Aorta (tissue), 5 donors: ENCODE data around the gene LRFN4. TPM values are rescaled to one million over a fixed set of nuclear protein-coding genes. Genes with fewer than 3 reads are reported as not detected.

Source experiments
- ATAC-seq: fragments of 200-7000 bp; cut with Tn5 transposase; one replicate; pipeline ENCODE4 v1.9.1; 2022; ENCODE audit warnings: moderate library complexity; ENCODE audit not compliant: low FRiP score
- DNase-seq, 2 donors: peaks; one replicate each; pipeline ENCODE4 v3.0.0-alpha.2; 2020
- H3K27ac ChIP-seq, 2 donors: one replicate each; pipeline ENCODE4 v1.5.1; 2013; ENCODE audit warnings: low read length in 2 of 2, mild to moderate bottlenecking in 2 of 2, moderate library complexity in 2 of 2, control low read depth in 1 of 2, inconsistent platforms in 1 of 2, low read depth in 1 of 2
- H3K27me3 ChIP-seq, 2 donors: one replicate each; pipeline ENCODE4 v1.6.1; 2013; ENCODE audit warnings: control low read depth in 1 of 2, low read length in 1 of 2, mild to moderate bottlenecking in 1 of 2, moderate library complexity in 1 of 2; ENCODE audit not compliant: insufficient read depth in 2 of 2, control insufficient read depth in 1 of 2
- H3K36me3 ChIP-seq, 2 donors: one replicate each; pipeline ENCODE4 v1.6.1; 2013; ENCODE audit warnings: control low read depth in 1 of 2, low read length in 1 of 2, mild to moderate bottlenecking in 1 of 2; ENCODE audit not compliant: insufficient read depth in 2 of 2, control insufficient read depth in 1 of 2
- H3K4me1 ChIP-seq, 2 donors: one replicate each; pipeline ENCODE4 v1.6.1; 2013; ENCODE audit warnings: low read length in 2 of 2, control low read depth in 1 of 2, mild to moderate bottlenecking in 1 of 2, moderate library complexity in 1 of 2; ENCODE audit not compliant: insufficient read depth in 2 of 2, control insufficient read depth in 1 of 2
- H3K4me3 ChIP-seq, 2 donors: one replicate each; pipeline ENCODE4 v1.5.1; 2013; ENCODE audit warnings: low read length in 2 of 2, control low read depth in 1 of 2, mild to moderate bottlenecking in 1 of 2
- H3K9me3 ChIP-seq: one replicate; pipeline ENCODE4 v1.6.1; 2013; ENCODE audit warnings: mild to moderate bottlenecking, low read length; ENCODE audit not compliant: control insufficient read depth
- WGBS, 2 donors: extraction: QIAGEN DNeasy Blood & Tissue Kit; methylation state at CpG; one replicate each; pipeline ENCODE4 v1.1.7; 2013; 5-methylcytosine and 5-hydroxymethylcytosine counted together
- intact Hi-C, 2 donors: fragments of 100-400 bp; cut with DNase I; formaldehyde crosslinking; loops; one replicate each; pipeline versions ENCODE4 v1.14.2 to v1.15.0; 2022
- polyA plus RNA-seq, 2 donors: library from polyadenylated mRNA; stranded (reverse); fragments of 200-250 nt; gene quantifications; one replicate each; pipeline ENCODE4 v1.2.3, GENCODE V29; 2013
- total RNA-seq, 2 donors: library from RNA; stranded (reverse); fragmentation: NEBNext Ultra II Directional; extraction: Animal tissue kit (Norgen Biotek cat#: 25700); gene quantifications; one replicate each; pipeline ENCODE4 v1.2.1, GENCODE V29; 2021
- donor health status: healthy with polysubstance abuse.
- donor health status: Bipolar disorder and iron deficiency.
- donor health status: DM: no; HTN: no; CAD: no.
- donor health status: DM: no; HTN: no; CAD: no.
- donor health status: DM: yes; HTN: yes; CAD: no.

Gene LRFN4
- total and polyA plus RNA-seq, 4 donors = 4.4 to 13.8 (median 9.8) TPM

DNA sequence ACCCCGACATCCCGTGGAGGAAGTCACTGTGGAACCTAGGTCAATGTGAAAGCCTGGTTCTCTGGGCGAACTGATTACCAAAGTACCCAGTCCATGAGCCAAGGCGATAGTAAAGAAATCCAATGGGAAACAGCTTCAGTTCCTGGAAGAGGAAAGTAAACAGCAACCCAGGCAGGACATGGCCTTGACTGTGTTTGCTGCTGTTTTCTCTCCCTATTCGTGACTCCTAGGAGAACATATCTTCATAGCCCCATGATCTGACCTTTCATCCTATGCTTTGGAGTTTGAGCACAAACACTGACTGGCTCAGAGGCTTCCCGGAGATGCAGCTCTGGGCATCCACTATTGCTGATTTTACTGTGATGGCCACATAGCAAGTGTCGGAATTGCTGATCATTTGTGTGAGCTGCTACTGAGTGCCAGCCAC, 45.1 kb downstream of the LRFN4 start:
- no peaks in the 10 kb centered on the region for H3K36me3 ChIP-seq
- no peaks in the 10 kb centered on the region for H3K4me1 ChIP-seq
- no peaks in the 10 kb centered on the region for H3K27me3 ChIP-seq
- DNase-seq (peak in 1 of 2 donors; percentile 13), ATAC-seq (no peak)
- no peaks in the 10 kb centered on the region for H3K9me3 ChIP-seq
- intact Hi-C loops = no loop called here
- H3K27ac ChIP-seq = no peak overlapping the region
- no peak overlapping the region for H3K4me3 ChIP-seq
- WGBS, 2 donors = 90 to 94% methylated on average over 7 of the region's 7 CpGs

- Histone ChIP-seq H3K4me1 (no peaks in the 10 kb centered on the region), H3K4me3 (no peak overlapping the region), H3K9me3 (no peaks in the 10 kb centered on the region), H3K36me3 (no peaks in the 10 kb centered on the region), H3K27ac (no peak overlapping the region), H3K27me3 (no peaks in the 10 kb centered on the region)
- 88 to 90% methylated on average over 15 of the region's 15 CpGs for WGBS, 2 donors
- ATAC-seq = no peak
- intact Hi-C loops = no loop called here
- DNase-seq = peak in 1 of 2 donors; percentile 55
Measured at GRCh38 chr11:66902486-66903177, 45.8 kb downstream of the LRFN4 start.

GRCh38 chr11:66904055-66904454, 47.2 kb downstream of the LRFN4 start:
- WGBS, 2 donors = 95 to 96% methylated on average over 3 of the region's 3 CpGs
- ATAC-seq (no peak), DNase-seq (peak in 1 of 2 donors; percentile 36)
- no peak overlapping the region for H3K4me3 ChIP-seq
- H3K9me3 ChIP-seq = no peaks in the 10 kb centered on the region
- no peaks in the 10 kb centered on the region for H3K36me3 ChIP-seq
- no peaks in the 10 kb centered on the region for H3K4me1 ChIP-seq
- no peak overlapping the region for H3K27ac ChIP-seq
- intact Hi-C loops = no loop called here
- H3K27me3 ChIP-seq = no peaks in the 10 kb centered on the region

DNA sequence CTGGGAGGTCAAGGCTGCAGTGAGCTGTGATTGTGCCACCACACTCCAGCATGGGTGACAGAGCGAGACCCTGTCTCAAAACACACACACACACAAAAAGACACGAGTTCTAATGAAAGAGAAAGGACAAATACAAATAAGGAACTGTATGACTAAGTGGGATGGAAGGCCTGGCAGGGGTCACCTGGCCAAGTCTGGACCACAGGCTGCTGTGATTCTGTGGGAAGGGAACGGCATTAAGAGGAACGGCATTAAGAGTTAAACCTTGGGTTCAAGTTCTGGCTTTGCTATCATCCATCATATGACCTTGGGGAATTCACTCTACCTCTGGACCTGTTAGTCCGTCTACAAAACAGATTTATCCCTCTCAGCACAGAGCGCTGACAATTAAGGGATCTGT, 47.7 kb downstream of the LRFN4 start:
- DNase-seq (no peak), ATAC-seq (no peak)
- WGBS, 2 donors = 88 to 93% methylated on average over 6 of the region's 6 CpGs
- Histone ChIP-seq H3K4me3 (no peak overlapping the region), H3K27ac (no peak overlapping the region), H3K9me3 (no peaks in the 10 kb centered on the region), H3K27me3 (no peaks in the 10 kb centered on the region), H3K4me1 (no peaks in the 10 kb centered on the region), H3K36me3 (no peaks in the 10 kb centered on the region)
- intact Hi-C loops = no loop called here

- 92 to 93% methylated on average over 8 of the region's 8 CpGs for WGBS, 2 donors
- no peak for ATAC-seq
- H3K36me3 ChIP-seq = no peaks in the 10 kb centered on the region
- no peaks in the 10 kb centered on the region for H3K4me1 ChIP-seq
- H3K9me3 ChIP-seq = no peaks in the 10 kb centered on the region
- H3K27ac ChIP-seq = no peak overlapping the region
- H3K27me3 ChIP-seq = no peaks in the 10 kb centered on the region
- H3K4me3 ChIP-seq = no peak overlapping the region
- intact Hi-C loops = no loop called here
- peak in 1 of 2 donors; percentile 44 for DNase-seq
Measured at GRCh38 chr11:66904981-66905521, 48.2 kb downstream of the LRFN4 start.

DNA sequence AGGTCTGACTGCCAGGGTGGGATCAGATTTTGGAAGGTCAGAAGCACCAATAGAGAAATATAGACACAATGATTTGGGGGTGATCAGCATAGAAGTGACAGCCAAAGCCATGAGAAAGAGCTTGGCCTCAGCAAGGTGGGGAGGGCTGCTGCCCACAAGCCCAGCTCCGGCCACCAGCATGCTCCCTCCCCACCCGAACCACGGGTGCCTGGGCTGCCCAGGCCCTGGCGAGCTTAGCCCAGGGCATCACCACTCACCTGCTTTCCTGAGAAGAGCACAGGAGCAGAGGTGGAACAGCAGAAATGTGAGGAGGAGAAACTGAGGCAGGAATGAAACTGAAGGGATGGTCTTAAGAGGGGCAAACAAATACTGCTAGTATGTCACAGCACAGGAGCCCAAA, 48.8 kb downstream of the LRFN4 start:
- DNase-seq (peak in 1 of 2 donors; percentile 32), ATAC-seq (no peak)
- Histone ChIP-seq H3K9me3 (no peaks in the 10 kb centered on the region), H3K27ac (no peak overlapping the region), H3K36me3 (no peaks in the 10 kb centered on the region), H3K27me3 (no peaks in the 10 kb centered on the region), H3K4me3 (no peak overlapping the region), H3K4me1 (no peaks in the 10 kb centered on the region)
- whole genome bisulfite sequencing, 2 donors = 89 to 92% methylated on average over 4 of the region's 4 CpGs
- intact Hi-C loops = no loop called here

DNA sequence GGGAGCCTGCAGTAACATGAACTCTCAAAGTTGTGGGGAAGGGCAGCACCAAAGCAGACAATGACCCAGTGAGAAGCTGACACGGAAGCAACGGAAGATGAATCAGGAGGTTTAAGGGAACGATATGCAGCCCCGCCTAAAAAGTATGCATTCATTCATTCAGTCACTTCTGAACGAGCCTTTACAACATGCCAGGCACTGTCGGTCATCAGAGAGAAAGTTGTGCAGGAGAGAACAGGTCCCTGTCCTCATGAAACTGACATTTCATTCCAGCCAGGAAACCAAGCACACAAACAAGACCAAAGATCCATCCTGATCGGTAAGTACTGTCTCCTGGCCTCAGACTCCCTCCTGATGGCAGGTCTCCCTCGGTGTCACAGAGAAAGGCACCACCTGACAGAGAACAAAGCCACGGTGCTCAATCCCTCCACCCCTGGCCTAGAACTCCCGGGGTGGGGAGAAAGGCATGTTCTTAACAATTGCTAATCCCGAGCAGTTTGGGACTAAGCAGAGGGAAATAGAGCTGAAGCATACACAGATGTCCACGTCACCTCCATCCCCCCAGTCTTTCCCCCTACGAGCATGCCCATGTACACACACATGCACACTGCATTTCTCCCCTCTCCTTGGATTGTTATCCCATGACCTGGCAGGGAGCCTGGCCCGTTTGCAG, 49.3 kb downstream of the LRFN4 start:
- no peaks in the 10 kb centered on the region for H3K27me3 ChIP-seq
- no peaks in the 10 kb centered on the region for H3K36me3 ChIP-seq
- no peaks in the 10 kb centered on the region for H3K4me1 ChIP-seq
- 64% methylated on average over 14 of the region's 14 CpGs for WGBS, 2 donors
- no peak overlapping the region for H3K27ac ChIP-seq
- DNase-seq (peak in 1 of 2 donors; percentile 62), ATAC-seq (peak; percentile 9)
- H3K9me3 ChIP-seq = no peaks in the 10 kb centered on the region
- H3K4me3 ChIP-seq = no peak overlapping the region
- intact Hi-C loops = no loop called here

- ATAC-seq = no peak
- Histone ChIP-seq H3K4me1 (no peaks in the 10 kb centered on the region), H3K27me3 (no peaks in the 10 kb centered on the region), H3K9me3 (no peaks in the 10 kb centered on the region), H3K4me3 (no peak overlapping the region), H3K27ac (no peak overlapping the region), H3K36me3 (no peaks in the 10 kb centered on the region)
- WGBS, 2 donors = 92 to 93% methylated on average over 9 of the region's 9 CpGs
- intact Hi-C loops = no loop called here
- peak in 1 of 2 donors; percentile 32 for DNase-seq
Measured at GRCh38 chr11:66907751-66908630, 51.1 kb downstream of the LRFN4 start.
